GM18507 (cell line): Measurements from ENCODE around the gene PCK2.

Experiments
- DNase-seq: peaks from one replicate; pipeline ENCODE4 v3.0.0; 2011; ENCODE audit warnings: low read depth; ENCODE audit not compliant: insufficient read length; ENCODE audit errors: extremely low spot score
- FAIRE-seq: peaks from 2 replicates; lab custom pipeline; 2011; peaks lifted over from hg19 to GRCh38; lab: Jason Lieb, UNC

The PCK2 gene

DNA sequence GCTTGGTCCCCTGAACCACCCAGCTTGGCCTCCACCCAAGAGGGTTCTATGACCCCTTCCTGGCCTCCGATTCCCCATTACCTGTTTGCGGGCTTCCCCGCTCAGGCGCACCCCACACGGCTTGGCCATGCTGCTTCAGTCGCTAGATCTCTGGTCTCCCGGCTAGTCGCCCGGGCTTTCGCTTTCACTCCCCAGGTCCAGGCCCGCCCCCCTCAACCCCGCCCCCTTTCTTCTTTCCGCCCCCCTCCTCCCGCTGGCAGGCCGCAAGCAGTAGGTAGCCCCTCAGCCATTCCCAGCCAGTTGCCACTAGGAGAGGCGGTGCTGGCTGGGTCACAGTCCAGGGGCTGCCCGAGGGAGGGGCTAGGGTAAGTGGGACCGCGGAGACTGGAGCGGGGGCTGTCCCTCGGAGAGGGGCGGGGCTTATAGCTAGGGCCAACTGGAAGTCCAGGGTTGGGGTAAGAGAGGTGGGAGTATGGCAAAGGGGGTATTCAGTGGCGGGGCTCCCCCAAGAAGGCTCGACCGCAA, 52.4 kb downstream of the PCK2 start, which contains the start of gene PSME2:
PSME2 (minus strand) TSS at position 158 of the 525 bp plus-strand sequence; CDS start at position 129, 29 bp downstream.
- DNase-seq = peak; percentile 92
- no peak for FAIRE-seq

DNA sequence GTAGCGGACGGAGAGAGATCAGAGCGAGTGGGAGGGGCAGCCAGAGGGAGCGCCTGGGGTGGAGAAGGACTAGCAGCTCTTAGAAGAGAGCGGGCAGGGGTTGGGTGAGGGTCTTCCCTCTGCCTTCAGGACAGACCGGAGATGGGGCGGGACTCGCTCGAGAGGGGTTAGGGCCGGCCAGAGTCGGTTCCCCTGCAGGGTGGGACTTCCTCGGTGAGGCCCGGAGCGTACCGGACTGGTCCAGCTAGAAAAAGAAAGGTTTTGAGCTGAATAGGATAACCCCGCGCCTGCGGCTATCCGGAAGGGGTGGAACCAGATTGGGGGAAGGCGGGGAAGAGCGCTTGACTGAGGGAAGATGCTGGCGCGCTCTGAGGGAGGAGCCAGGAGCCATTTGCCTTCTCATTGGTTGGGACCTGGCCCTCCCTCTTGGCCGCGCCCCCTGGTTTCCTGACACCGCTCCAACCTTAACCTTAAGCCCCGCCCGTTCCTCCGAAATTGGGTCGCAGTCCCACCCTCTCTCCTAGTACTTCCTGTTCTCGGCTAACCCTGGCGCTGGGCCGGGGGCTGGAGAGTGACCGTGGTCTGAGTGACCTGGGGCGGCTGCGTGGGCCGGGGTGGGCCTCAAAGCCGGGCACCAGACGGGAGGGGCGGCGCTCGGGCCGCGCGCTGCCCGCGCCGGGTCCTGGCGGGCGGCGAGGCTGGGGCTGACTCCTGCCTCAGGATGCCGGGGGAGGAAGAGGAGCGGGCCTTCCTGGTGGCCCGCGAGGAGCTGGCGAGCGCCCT, 53.1 kb downstream of the PCK2 start, which contains the start of gene RNF31:
RNF31 (plus strand) TSS at position 521 of the 783 bp plus-strand sequence; CDS start at position 722, 201 bp downstream.
- peak; percentile 99 for FAIRE-seq
- peak; percentile 82 for DNase-seq

- FAIRE-seq (no peak), DNase-seq (no peak)
These were observed 53.8 kb downstream of the PCK2 start for GRCh38 chr14:24147761-24148428.

- DNase-seq (no peak), FAIRE-seq (no peak)
These were observed 55.3 kb downstream of the PCK2 start for GRCh38 chr14:24149302-24149969.

GRCh38 chr14:24150061-24150460, 56.0 kb downstream of the PCK2 start:
- FAIRE-seq = no peak
- DNase-seq = no peak

- FAIRE-seq (no peak), DNase-seq (no peak)
These were observed 56.5 kb downstream of the PCK2 start for GRCh38 chr14:24150567-24150966.

DNA sequence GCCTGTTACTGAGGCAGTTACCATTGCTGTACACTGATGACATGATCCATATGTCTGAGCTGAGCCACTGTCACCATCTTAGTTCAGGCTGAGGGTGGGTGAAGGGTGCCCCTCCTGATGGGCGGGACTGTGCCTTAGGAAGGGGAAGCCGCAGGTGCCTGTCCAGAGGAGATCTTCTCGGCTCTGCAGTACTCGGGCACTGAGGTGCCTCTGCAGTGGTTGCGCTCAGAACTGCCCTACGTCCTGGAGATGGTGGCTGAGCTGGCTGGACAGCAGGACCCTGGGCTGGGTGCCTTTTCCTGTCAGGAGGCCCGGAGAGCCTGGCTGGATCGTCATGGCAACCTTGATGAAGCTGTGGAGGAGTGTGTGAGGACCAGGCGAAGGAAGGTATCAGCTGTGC, 56.9 kb downstream of the PCK2 start:
- FAIRE-seq (no peak), DNase-seq (no peak)

DNA sequence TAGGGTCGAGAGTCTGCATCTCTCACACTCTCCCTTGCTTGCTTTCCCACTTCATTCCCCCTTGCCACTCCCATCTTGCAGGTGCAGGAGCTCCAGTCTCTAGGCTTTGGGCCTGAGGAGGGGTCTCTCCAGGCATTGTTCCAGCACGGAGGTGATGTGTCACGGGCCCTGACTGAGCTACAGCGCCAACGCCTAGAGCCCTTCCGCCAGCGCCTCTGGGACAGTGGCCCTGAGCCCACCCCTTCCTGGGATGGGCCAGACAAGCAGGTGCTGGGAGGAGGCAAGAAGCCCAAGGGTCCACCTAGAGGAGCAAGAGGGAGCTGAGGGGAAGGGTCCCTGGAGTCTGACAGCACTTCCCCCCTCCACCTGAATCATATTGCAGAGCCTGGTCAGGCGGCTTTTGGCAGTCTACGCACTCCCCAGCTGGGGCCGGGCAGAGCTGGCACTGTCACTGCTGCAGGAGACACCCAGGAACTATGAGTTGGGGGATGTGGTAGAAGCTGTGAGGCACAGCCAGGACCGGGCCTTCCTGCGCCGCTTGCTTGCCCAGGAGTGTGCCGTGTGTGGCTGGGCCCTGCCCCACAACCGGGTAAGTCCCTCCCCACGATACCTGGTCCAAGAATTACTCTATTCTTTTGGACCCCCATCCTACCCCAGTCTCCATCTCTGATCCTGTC, 57.4 kb downstream of the PCK2 start:
- no peak for DNase-seq
- FAIRE-seq = no peak
